C4-2B (cell line): Measurements from ENCODE around the gene SPRED2.
A peak's percentile ranks its signal among the peaks of the same experiment; 100 is the strongest.

ENCODE experiments used
- H3K27ac ChIP-seq: fragments of 450-650 bp; 2 replicates; pipeline ENCODE4 v1.5.1; 2017
- CTCF ChIP-seq: fragments of 450-650 bp; conservative IDR thresholded peaks from 2 replicates; pipeline ENCODE4 v1.5.1; 2017; ENCODE audit warnings: mild to moderate bottlenecking
- ZFX ChIP-seq: fragments of 450-650 bp; IDR thresholded peaks from 2 replicates; pipeline ENCODE4 v1.6.1; 2017

Gene SPRED2

DNA sequence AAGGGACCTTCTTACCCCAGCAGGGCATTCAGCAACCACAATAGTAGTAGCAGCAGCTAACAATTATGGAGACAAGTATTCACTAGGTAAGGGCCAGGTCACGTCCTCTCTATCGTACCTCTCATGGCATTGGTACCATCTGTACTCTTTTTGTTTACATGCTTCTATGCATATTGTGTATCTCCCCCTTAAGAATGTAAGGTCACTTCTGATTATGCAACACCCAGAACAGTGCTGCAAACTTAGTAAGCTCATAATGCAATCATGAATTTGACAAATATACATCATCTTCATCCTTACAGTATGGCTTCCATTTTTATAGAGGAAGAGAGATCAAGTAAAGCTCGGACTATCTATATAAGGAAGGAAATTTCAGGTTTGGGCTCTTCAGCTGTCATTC lies 46.1 kb downstream of the SPRED2 start:
- TF ChIP-seq ZFX (no peak), CTCF (no peak)
- peak overlapping the region; percentile 86 for H3K27ac ChIP-seq

GRCh38 chr2:65383541-65384488 lies 48.6 kb downstream of the SPRED2 start:
- TF ChIP-seq CTCF: no peak
- TF ChIP-seq ZFX: no peak
- H3K27ac ChIP-seq: peak overlapping the region; percentile 86

DNA sequence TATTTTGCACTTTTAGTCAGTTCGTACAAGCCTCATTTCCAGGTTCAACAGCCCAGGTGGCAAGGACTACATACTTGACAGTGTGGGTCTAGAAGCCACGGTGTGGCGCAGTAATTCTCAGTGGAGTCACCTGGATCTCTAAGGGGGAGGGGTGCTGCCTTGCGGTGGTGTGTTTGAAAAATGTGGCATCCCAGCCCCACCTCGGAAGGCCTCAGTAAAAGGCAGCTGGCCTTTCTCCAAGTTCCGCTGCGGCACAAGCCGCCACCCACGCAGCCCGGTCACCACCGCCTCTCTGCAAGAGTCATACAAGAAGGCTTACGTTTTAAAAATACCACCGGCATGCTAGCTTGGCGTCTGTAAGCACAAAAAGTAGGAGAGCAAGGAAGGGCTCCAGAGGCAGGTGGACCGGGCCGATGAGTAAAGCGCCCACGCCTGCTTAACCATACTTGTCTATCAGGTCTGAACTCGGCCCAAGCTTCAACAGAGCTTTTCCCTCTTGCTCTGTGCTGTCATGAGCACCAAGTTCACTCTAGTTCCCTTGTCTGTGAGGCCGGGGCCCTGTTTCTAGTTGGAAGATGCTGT lies 49.5 kb downstream of the SPRED2 start:
- H3K27ac ChIP-seq: peak overlapping the region; percentile 86
- TF ChIP-seq ZFX: no peak
- TF ChIP-seq CTCF: peak; percentile 34

DNA sequence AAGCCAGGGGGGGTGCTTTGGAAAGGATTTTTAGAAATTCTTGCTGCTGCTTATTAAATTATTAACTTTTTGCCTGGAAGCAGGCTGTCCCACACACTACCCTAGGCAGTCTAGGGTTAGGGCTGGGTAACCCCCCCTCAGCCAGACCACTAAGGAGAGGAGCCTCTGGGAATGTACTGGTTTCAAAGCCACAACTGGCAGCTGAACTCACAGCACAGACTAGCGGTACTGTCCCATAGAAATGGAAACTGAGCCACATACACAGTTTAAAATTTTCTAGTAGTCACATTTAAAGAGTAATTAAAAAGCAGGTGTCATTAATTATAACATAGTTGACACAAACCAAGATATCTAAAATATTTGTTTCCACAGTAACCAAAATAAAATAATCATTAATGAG lies 50.1 kb downstream of the SPRED2 start:
- H3K27ac ChIP-seq: peak overlapping the region; percentile 86
- TF ChIP-seq ZFX (no peak), CTCF (no peak)

- H3K27ac ChIP-seq: peak overlapping the region; percentile 86; the same call in 1 of the 2 replicates
- TF ChIP-seq ZFX (no peak), CTCF (no peak)
Measured at GRCh38 chr2:65381607-65382051, 50.8 kb downstream of the SPRED2 start.

DNA sequence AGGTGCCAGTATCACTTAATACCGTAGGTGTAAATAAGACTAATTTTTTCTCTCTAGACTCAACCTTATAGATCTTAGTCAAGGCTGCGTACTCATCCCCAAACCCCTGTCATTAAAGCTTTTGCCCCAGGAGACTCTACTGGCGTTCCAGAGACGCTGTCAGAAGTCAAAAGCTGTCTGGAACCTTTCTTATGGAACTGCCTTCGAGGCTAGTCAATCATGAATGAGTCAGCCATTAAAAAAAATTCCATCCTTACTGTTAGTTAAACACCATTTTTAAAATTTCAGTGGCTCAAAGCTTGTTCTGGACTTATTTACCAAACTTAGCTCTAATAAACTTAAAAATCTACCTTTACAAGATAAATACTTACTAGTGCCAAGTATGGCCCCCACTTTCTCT lies 52.1 kb downstream of the SPRED2 start:
- TF ChIP-seq ZFX: no peak
- no peak for TF ChIP-seq CTCF
- no peak overlapping the region for H3K27ac ChIP-seq

DNA sequence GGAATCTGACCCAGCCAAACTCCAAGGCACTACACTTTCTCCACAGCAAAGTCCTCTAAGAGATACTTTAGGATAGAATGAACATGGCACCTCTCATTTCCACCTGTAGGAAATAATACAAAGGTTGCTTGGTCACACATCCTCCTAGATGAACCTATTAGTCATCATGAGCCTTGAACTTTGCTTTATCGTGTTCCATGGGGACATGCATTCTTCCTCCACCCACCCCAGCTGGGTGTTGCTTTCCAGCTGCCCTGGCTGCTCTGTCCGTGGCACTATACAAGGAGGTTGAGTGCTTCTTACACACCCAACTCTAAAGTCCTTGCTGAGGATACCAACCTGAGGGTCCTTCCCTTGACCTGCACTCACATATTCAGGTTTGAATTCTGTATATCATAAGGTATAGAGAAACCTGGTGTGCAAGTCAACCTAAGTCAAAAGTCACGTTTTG lies 52.7 kb downstream of the SPRED2 start:
- H3K27ac ChIP-seq: no peak overlapping the region
- no peak for TF ChIP-seq CTCF
- TF ChIP-seq ZFX: no peak
